NCI-H128 (cell line): ENCODE measurements around the gene ELL.

Source experiments
- DNase-seq: peaks from one replicate; lab custom pipeline; 2025; ENCODE audit not compliant: unreplicated experiment; lab: John Stamatoyannopoulos, UW

The ELL gene

DNA sequence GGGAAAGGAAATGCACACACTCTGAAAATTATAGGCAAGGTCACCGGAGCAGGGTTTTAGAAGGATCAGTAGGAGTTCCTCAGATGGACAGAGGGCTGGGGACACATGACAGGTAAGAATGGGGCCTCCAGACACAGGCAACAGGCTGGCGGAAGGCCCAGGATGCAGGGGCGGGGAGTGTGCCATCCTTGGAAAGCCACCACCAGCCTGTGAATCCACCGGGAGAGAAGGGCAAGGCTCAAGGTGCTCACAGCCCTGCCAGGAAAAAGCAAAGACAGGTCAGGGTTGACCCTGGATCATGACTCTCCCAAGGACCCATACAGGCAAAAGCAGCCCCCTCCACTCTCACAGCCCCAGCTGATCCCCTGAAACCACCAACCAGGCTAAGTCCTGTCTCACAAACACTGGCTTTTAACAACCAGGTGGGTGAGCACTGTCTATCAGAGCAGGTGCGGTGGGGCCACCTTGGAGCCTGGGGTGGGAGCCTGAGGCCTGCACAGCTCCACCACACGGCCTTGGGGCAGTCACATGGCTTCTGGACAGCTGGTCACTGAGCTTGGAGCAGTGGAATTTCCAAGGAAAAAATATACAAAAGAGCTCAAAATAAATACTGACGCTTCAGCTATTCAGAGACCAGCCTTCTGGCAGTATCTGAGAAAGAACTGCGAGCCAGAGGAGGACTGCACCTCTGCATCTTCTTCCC, 48.7 kb downstream of the ELL start:
- no peak for DNase-seq

DNA sequence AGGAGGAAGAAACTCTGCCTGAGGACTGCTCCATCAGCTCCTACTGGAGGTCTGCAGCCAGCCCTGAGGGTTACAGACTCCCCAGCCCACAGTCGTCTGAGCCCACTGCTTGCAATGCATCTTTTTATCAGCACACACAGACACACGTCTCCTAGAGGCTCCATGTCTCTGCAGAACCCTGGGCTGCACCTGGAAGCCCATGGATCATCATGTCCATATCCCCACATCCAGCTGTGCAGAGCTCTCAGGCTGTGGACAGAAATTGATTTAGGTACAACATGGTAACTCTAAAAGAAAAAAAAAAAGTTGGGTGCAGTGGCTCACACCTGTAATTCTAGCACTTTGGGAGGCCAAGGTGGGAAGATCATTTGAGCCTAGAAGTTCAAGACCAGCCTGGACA, 51.1 kb downstream of the ELL start:
- no peak for DNase-seq

DNA sequence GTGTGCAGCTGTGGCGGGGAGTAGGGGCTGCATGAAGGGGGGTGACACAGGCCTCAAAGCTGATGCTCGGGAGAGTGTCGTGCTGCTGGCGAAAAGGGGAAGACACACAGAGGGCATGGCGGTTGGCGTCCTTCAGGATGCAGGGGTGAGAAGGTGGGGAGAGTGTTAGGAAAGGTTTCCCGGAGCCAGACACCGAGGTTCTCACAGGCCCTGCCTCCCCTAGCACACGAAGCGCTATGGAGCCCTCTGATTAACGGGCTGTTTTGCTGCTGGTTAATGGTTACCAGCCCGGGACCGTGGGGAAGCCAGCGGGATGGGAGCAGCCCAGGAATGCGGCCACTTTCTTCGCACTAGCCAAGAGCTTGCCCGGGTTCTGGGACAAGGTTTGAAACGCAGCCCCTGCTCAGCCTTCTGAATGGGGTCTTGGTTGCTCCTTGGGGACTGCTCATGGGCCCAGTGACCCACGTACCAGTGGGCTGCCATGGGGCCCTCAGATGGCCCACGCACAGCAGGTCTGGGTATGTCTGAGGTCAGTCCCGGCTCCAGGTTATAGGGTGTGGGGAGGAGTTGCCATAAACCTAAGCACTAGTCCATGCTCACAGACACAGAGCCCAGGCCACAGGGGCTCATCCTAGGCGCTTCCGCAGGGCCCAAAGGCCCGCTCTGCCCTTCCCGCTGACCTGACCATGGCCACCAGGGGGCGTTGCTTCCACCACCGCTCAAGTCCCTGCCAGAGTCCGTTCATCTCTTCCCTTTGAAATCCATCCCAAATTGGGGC, 52.6 kb downstream of the ELL start:
- no peak for DNase-seq

DNA sequence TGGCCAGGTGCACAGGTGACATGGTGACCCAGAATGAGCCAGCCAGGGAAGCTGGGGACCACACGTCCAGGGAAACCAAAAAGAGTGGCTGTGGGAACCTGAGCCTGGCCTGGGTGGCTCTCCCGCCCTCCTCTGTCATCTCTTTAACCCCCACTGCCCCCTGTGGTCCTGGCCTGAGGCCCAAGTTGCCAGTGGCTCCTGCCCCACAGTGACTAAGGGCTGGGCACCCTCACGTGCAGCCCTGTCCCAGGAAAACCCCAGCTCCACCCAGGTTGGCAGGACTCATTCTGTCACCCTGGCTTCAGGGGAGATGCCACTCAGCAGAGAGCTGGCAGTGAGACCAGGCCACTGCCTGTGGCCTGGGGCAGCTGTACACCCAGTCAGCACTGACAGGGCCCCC, 53.4 kb downstream of the ELL start:
- DNase-seq = no peak

GRCh38 chr19:18467978-18468377, 53.9 kb downstream of the ELL start:
- DNase-seq = no peak

GRCh38 chr19:18466354-18466753, 55.5 kb downstream of the ELL start:
- DNase-seq = no peak

- DNase-seq = no peak
Observed at GRCh38 chr19:18465964-18466339, 55.9 kb downstream of the ELL start.

DNA sequence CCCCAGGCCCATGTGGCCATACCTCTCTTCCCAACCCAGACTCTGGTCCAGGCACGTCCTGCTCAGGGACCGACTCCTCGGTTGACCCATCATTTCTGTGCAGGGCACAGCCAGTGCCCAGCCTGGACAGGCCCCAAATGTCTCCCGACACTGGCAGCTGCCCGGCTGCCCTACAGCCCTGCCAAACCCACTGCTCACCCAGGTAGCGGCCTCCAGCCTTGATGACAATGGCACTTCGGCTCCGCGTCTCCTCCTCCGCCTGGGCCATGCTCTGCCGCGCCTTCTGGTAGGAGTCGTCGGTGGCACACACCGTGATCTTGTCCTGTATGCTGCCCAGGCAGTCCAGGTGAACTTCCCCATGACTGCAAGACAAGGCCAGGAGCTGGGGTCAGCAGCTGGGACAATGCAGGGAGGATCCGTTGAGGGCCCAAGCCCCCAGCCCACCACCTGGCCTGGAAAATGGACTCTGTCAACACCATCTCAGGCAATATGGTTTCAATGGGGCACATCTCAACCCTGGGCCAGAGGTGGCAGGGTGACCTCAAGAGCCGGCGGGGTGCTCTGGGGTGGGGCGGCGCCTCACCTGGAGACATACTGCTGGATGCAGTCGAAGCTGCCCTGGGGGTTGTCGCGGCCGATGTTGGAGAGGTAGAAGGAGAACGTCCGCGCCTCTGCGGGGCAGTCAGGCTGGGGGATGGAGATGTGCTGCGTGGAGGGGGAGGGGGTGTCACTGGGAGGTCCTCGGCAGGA, 56.5 kb downstream of the ELL start:
- no peak for DNase-seq

DNA sequence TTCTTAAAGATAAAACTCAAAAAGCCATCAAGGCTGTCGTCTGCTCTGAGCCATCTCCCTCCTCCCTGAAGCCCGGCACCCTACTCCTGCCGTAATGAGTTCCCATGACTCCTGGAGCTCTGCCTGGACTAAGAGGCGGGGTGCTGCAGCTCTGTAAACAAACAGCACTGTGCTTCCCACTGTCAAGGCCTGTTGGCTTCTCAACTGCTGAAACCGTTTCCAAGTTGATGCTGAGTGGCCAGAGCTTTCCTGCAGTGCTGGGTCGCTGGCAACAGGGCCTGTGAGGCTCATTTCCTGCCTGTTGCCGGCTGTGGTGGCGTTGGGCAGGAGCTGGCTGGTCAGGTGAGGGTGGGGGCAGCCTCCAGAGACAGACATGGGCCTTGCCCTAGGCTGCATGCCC, 57.2 kb downstream of the ELL start:
- peak; percentile 37 for DNase-seq

DNA sequence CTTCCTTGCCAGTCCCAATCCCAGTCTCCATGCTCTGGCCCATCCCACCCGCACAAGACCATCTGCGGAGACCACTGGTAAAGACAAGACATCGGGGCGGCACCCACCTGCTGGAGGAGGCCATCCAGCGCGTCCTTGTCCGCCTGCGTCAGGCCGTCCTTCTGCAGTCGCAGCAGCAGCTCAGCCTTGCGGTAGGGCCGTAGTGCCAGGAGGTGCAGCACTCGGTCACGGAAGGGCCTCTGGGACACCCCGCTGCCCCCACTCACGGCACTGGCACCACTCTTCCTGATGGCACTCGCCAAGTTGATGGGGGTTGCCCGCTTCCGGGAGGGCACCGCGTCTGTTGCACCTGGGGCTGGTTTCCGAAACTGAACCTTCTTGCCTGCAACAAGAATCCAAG, 60.4 kb downstream of the ELL start:
- DNase-seq = no peak

DNA sequence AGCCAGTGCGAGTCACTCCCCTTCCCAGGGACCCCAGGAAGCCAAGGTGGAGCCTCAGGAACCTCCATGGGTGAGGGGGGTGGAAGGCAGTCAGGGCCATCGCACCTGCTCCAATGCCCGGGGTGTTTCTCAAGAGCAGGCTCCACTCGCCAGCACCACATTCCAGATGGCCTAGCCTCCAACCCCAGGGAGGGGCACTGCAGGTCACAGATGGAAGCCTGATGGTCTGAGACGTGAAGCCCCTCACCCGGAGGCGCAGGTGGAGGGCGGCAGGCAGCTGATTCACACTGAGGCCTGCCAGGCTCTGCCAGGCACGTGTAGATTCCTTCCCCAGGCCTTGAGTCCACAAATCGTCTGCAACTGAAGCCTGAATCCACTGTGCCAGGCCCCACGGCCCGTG, 61.0 kb downstream of the ELL start:
- no peak for DNase-seq

GRCh38 chr19:18457483-18458331, 64.2 kb downstream of the ELL start:
- DNase-seq = no peak

DNA sequence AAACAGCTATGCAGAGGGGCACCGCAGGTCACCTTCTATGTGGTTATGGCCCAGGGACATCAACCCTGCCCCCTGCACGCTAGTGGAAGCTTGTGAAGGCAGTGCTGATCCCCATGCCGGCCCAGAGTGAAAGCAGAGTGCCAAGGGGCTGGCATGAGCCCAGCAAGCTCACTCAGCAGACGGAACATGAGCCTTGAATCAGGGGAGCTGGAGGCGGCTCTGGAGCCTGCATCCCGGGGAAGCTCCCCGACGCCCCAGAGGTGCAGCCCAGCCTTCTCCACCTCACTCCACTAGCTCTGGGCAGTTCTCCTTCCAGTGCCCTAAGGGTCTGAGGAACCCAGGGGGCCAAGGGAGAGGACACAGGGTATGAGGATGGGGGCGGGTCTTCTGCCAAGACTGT, 64.9 kb downstream of the ELL start:
- no peak for DNase-seq

DNA sequence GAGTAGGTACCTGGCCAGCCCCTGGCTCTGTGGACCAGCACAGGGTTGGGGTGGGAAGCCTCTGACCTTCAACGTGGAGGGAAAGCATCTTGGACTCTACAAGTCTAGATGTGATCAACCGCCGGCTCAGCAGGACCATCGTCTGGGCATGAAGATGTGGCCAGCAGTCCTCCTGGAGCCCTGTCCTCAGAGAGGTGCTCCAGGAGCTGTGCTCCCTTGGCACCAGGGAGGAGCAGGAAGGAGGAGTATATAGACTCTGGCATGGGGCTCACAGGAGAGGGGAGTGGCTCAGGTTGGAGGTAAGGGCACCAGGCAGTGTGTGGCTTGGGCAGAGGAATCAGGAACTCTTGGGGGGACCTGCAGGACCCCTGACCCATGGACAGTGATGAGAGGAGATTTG, 65.6 kb downstream of the ELL start:
- no peak for DNase-seq

- no peak for DNase-seq
Observed at GRCh38 chr19:18453269-18454024, 68.4 kb downstream of the ELL start.

DNA sequence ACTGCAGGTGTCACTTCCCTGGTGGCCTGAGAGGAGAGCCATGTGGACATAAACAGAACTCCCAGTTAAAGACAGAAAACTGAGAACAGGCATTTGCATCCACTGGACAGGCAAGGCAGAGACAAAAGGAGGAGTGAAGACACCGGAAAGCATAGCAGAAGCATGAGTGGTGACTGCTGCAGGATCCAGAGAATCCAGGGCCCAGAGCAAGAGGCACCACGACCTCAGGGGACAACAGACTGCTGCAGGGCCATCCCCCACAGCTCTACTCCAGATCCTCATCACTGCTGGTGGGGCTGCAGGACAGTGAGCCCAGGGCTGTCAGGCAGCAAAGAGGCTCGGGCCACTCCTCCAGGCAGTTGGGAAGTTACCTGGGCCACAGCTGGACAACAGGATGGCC, 69.5 kb downstream of the ELL start:
- DNase-seq = no peak

GRCh38 chr19:18450931-18451836, 70.7 kb downstream of the ELL start:
- DNase-seq = peak; percentile 33

DNA sequence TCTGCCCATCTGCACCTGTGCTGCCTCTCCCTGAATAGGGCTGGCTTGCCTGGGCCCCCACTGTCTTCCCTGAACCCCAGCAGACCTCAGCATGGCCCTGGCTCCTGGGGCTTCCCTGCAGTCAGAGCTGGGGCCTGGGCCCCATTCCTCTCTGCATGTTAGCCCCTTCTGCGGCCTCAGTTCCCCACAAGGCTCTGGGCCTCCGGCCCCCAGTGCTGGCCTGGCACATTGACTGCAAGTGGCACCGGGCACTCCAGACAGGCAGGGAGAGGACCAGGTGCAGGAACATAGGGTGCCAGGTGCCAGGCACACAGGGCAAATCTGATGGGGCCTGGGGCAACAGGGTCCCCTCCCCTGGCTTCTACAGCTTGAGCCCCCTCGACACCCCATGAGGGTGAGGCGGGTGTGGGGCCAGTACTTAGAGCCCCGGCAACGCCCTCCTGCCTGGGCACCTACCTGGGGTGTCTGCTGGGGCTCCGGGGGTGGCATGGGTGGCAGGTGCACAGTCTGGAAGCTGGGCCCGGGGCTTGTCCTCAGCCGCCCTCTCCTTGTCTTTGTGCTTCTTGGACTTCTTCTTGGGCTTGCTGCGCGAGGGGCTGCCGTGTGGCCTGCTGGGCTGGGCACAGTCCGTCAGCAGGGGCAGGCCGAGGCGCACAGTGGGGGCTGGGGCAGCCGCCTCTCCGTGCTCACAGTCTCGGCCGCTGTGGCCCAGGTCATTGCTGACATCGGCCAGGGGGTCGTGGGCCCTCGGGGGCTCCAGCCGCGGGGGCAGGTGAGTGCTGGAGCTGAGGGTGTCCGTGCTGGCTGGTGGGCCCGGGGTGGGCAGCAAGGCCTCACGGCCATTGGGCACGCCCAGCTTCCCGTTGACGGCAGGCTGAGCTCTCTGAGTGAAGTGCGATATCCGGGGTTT, 71.6 kb downstream of the ELL start:
- DNase-seq = no peak
